ENCODE results near the gene B3GALT6. TPM values are rescaled to one million over a fixed set of nuclear protein-coding genes. Genes with fewer than 3 reads are reported as not detected.
"Not testable (repeated sequence)": the region's sequence is repeated elsewhere in the genome, so short reads cannot be mapped to it uniquely, and the experiment has no call there.

Gene B3GALT6
- total and polyA plus RNA-seq, 4 donors: 1.2 to 9.0 (median 8.3) TPM

DNA sequence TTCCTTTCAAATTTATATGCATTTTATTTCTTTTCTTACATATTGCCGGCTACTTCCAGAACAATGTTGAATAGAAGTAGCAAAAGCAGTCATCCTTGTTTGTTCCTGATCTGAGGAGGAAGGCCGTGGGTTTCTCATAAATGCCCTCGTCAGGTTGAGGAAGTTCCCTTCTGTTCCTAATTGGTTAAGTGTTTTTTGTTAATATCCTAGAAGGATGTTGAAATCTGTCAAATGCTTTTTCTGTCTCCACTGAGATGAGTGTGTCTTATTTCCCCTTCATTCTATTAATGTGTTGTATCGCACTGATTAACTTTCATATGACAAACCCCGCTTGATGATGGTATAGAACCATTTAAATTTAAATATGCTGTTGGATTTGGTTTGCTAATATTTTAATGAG, 42.9 kb upstream of the B3GALT6 start:
- no peaks in the 10 kb centered on the region for H3K4me1 ChIP-seq (ENCODE audit: control insufficient read depth in 4 of 4, insufficient read depth in 4 of 4, low read length in 3 of 4)
- no peak overlapping the region for H3K4me3 ChIP-seq (ENCODE audit: low read depth in 1 of 3, low read length in 3 of 3)
- WGBS: 77% methylated on average over 5 of the region's 5 CpGs
- no peaks in the 10 kb centered on the region for H3K27me3 ChIP-seq (ENCODE audit: control insufficient read depth in 4 of 4, insufficient read depth in 4 of 4, low read length in 3 of 4)
- H3K27ac ChIP-seq (ENCODE audit: low read depth in 1 of 2, low read length in 2 of 2): no peak overlapping the region
- H3K36me3 ChIP-seq (ENCODE audit: control insufficient read depth in 4 of 4, insufficient read depth in 3 of 4, low read depth in 1 of 4, low read length in 3 of 4): no peaks in the 10 kb centered on the region
- no peaks in the 10 kb centered on the region for H3K9me3 ChIP-seq (ENCODE audit: control insufficient read depth in 4 of 4, low read length in 3 of 4)
- DNase-seq (ENCODE audit: low spot score): no peak
- TF ChIP-seq, protein P1, sequence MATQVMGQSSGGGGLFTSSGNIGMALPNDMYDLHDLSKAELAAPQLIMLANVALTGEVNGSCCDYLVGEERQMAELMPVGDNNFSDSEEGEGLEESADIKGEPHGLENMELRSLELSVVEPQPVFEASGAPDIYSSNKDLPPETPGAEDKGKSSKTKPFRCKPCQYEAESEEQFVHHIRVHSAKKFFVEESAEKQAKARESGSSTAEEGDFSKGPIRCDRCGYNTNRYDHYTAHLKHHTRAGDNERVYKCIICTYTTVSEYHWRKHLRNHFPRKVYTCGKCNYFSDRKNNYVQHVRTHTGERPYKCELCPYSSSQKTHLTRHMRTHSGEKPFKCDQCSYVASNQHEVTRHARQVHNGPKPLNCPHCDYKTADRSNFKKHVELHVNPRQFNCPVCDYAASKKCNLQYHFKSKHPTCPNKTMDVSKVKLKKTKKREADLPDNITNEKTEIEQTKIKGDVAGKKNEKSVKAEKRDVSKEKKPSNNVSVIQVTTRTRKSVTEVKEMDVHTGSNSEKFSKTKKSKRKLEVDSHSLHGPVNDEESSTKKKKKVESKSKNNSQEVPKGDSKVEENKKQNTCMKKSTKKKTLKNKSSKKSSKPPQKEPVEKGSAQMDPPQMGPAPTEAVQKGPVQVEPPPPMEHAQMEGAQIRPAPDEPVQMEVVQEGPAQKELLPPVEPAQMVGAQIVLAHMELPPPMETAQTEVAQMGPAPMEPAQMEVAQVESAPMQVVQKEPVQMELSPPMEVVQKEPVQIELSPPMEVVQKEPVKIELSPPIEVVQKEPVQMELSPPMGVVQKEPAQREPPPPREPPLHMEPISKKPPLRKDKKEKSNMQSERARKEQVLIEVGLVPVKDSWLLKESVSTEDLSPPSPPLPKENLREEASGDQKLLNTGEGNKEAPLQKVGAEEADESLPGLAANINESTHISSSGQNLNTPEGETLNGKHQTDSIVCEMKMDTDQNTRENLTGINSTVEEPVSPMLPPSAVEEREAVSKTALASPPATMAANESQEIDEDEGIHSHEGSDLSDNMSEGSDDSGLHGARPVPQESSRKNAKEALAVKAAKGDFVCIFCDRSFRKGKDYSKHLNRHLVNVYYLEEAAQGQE (IDR thresholded peaks at IDR 0.05): no peak
- TF ChIP-seq, protein P2, sequence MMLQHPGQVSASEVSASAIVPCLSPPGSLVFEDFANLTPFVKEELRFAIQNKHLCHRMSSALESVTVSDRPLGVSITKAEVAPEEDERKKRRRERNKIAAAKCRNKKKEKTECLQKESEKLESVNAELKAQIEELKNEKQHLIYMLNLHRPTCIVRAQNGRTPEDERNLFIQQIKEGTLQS (IDR thresholded peaks at IDR 0.05): no peak
- TF ChIP-seq JUND (IDR thresholded peaks at IDR 0.05): no peak
- TF ChIP-seq, protein P3, sequence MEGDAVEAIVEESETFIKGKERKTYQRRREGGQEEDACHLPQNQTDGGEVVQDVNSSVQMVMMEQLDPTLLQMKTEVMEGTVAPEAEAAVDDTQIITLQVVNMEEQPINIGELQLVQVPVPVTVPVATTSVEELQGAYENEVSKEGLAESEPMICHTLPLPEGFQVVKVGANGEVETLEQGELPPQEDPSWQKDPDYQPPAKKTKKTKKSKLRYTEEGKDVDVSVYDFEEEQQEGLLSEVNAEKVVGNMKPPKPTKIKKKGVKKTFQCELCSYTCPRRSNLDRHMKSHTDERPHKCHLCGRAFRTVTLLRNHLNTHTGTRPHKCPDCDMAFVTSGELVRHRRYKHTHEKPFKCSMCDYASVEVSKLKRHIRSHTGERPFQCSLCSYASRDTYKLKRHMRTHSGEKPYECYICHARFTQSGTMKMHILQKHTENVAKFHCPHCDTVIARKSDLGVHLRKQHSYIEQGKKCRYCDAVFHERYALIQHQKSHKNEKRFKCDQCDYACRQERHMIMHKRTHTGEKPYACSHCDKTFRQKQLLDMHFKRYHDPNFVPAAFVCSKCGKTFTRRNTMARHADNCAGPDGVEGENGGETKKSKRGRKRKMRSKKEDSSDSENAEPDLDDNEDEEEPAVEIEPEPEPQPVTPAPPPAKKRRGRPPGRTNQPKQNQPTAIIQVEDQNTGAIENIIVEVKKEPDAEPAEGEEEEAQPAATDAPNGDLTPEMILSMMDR (IDR thresholded peaks at IDR 0.05; ENCODE audit: low read depth, low read length, missing input control): no peak
- TF ChIP-seq SP1 (IDR thresholded peaks at IDR 0.05): no peak
- TF ChIP-seq TAF1 (conservative IDR thresholded peaks at IDR 0.05): no peak
- no peak for TF ChIP-seq NR2F2 (IDR thresholded peaks at IDR 0.05)
- TF ChIP-seq, protein P4, sequence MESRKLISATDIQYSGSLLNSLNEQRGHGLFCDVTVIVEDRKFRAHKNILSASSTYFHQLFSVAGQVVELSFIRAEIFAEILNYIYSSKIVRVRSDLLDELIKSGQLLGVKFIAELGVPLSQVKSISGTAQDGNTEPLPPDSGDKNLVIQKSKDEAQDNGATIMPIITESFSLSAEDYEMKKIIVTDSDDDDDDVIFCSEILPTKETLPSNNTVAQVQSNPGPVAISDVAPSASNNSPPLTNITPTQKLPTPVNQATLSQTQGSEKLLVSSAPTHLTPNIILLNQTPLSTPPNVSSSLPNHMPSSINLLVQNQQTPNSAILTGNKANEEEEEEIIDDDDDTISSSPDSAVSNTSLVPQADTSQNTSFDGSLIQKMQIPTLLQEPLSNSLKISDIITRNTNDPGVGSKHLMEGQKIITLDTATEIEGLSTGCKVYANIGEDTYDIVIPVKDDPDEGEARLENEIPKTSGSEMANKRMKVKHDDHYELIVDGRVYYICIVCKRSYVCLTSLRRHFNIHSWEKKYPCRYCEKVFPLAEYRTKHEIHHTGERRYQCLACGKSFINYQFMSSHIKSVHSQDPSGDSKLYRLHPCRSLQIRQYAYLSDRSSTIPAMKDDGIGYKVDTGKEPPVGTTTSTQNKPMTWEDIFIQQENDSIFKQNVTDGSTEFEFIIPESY (IDR thresholded peaks at IDR 0.05): no peak
- no peak overlapping the region for H3K9ac ChIP-seq (ENCODE audit: low read depth in 1 of 2, low read length in 2 of 2)

DNA sequence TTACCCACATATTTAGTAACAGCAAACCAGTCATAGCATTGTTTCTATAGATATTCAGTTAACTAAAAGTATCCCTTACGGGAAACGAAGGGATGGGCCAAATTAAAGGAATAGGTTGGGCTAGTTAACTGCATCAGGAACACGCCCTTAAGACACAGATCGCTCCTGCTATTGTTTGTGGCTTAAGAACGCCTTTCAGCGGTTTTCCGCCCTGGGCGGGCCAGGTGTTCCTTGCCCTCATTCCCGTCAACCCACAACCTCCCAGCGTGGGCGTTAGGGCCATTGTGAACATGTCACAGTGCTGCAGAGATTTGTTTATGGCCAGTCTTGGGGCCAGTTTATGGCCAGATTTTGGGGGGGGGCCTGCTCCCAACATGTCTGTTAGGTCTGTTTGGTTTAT, 40.3 kb upstream of the B3GALT6 start:
- H3K9ac ChIP-seq (ENCODE audit: low read depth in 1 of 2, low read length in 2 of 2): no peak overlapping the region
- no peak overlapping the region for H3K4me3 ChIP-seq (ENCODE audit: low read depth in 1 of 3, low read length in 3 of 3)
- no peak for TF ChIP-seq JUND (IDR thresholded peaks at IDR 0.05)
- TF ChIP-seq SP1 (IDR thresholded peaks at IDR 0.05): no peak
- TF ChIP-seq NR2F2 (IDR thresholded peaks at IDR 0.05): no peak
- TF ChIP-seq, protein P2 (IDR thresholded peaks at IDR 0.05): no peak
- H3K4me1 ChIP-seq (ENCODE audit: control insufficient read depth in 4 of 4, insufficient read depth in 4 of 4, low read length in 3 of 4): no peaks in the 10 kb centered on the region
- H3K36me3 ChIP-seq (ENCODE audit: control insufficient read depth in 4 of 4, insufficient read depth in 3 of 4, low read depth in 1 of 4, low read length in 3 of 4): no peaks in the 10 kb centered on the region
- no peak for DNase-seq (ENCODE audit: low spot score)
- H3K27ac ChIP-seq (ENCODE audit: low read depth in 1 of 2, low read length in 2 of 2): no peak overlapping the region
- WGBS: 92% methylated on average over 11 of the region's 11 CpGs
- no peaks in the 10 kb centered on the region for H3K27me3 ChIP-seq (ENCODE audit: control insufficient read depth in 4 of 4, insufficient read depth in 4 of 4, low read length in 3 of 4)
- H3K9me3 ChIP-seq (ENCODE audit: control insufficient read depth in 4 of 4, low read length in 3 of 4): no peaks in the 10 kb centered on the region

DNA sequence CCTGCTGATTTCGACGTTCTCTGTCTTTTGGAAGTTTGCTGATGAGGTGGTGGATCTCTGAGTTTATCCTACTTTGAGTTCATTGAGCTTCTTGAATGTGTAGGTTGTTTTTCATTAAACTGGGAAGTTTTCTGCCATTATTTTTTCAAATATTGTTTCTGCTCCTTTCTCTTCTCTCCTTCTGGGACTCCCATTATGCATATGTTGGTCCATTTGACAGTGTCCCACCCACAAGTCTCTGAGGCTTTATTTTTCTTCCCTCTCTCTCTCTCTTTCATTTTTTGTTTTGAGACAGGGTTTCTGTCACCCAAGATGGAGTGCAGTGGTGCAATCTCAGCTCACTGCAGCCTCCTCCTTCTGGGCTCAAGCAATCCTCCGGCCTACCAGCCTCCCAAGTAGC, 37.3 kb upstream of the B3GALT6 start:
- H3K4me1 ChIP-seq (ENCODE audit: control insufficient read depth in 4 of 4, insufficient read depth in 4 of 4, low read length in 3 of 4): no peaks in the 10 kb centered on the region
- DNase-seq (ENCODE audit: low spot score): no peak
- 92% methylated on average over 3 of the region's 3 CpGs for WGBS

DNA sequence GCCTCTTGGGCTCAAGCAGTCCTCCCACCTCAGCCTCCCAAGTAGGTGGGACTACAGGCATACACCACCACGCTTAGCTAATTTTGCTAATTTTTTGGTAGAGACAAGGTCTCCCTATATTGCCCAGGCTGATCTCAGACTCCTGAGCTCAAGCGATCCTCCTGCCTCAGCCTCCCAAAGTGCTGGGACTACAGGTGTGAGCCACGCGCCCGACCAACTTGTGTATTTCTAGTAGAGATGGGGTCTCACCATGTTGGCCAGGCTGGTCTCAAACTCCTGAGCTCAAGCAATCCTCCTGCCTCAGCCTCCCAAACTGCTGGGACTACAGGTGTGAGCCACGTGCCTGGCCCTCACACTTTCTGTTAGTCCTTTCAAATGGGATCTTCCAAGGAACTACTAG, 36.3 kb upstream of the B3GALT6 start:
- H3K9me3 ChIP-seq (ENCODE audit: control insufficient read depth in 4 of 4, low read length in 3 of 4); DNase-seq (ENCODE audit: low spot score); H3K4me1 ChIP-seq (ENCODE audit: control insufficient read depth in 4 of 4, insufficient read depth in 4 of 4, low read length in 3 of 4); H3K36me3 ChIP-seq (ENCODE audit: control insufficient read depth in 4 of 4, insufficient read depth in 3 of 4, low read depth in 1 of 4, low read length in 3 of 4); H3K27ac ChIP-seq (ENCODE audit: low read depth in 1 of 2, low read length in 2 of 2); H3K9ac ChIP-seq (ENCODE audit: low read depth in 1 of 2, low read length in 2 of 2); H3K27me3 ChIP-seq (ENCODE audit: control insufficient read depth in 4 of 4, insufficient read depth in 4 of 4, low read length in 3 of 4); H3K4me3 ChIP-seq (ENCODE audit: low read depth in 1 of 3, low read length in 3 of 3): not testable (repeated sequence)
- WGBS: 96% methylated on average over 6 of the region's 6 CpGs

More for the DNA sequence above, 37.3 kb upstream of the B3GALT6 start:
- Histone ChIP-seq H3K27me3 (ENCODE audit: control insufficient read depth in 4 of 4, insufficient read depth in 4 of 4, low read length in 3 of 4) (no peaks in the 10 kb centered on the region), H3K27ac (ENCODE audit: low read depth in 1 of 2, low read length in 2 of 2) (no peak overlapping the region), H3K9me3 (ENCODE audit: control insufficient read depth in 4 of 4, low read length in 3 of 4) (no peaks in the 10 kb centered on the region), H3K36me3 (ENCODE audit: control insufficient read depth in 4 of 4, insufficient read depth in 3 of 4, low read depth in 1 of 4, low read length in 3 of 4) (no peaks in the 10 kb centered on the region), H3K9ac (ENCODE audit: low read depth in 1 of 2, low read length in 2 of 2) (no peak overlapping the region), H3K4me3 (ENCODE audit: low read depth in 1 of 3, low read length in 3 of 3) (no peak overlapping the region)
- TF ChIP-seq SP1 (IDR thresholded peaks at IDR 0.05): no peak
